A549 (cell line): ENCODE data around the gene HERPUD2. TPM values are rescaled to one million over a fixed set of nuclear protein-coding genes. Genes with fewer than 3 reads are reported as not detected.
"Not testable (repeated sequence)": the region's sequence is repeated elsewhere in the genome, so short reads cannot be mapped to it uniquely, and the experiment has no call there.

ENCODE experiments used
- ATAC-seq, 2 experiments: fragments of 200-7000 bp in 1 of 2; fragments of >200 bp in 1 of 2; cut with Nextera tagmentation in 1 of 2; cut with Tn5 transposase in 1 of 2; 3 replicates each; pipeline versions ENCODE4 v1.8.0 to v1.9.1; 2018 to 2020; ENCODE audit warnings: mild to moderate bottlenecking in 1 of 2, moderate library complexity in 1 of 2
- CTCF ChIA-PET: fragments of 300-600 bp; sonication (Branson Sonifier 250); formaldehyde crosslinking; extraction: SDS; loops from one replicate; lab custom pipeline; 2021; ENCODE audit warnings: antibody characterized with exemption, inconsistent platforms; lab: Yijun Ruan, JAX
- POLR2A ChIA-PET: fragments of 350-600 bp; formaldehyde crosslinking; extraction: SDS; loops from one replicate; lab custom pipeline; 2021; ENCODE audit warnings: antibody characterized with exemption, inconsistent platforms; lab: Yijun Ruan, JAX
- DNase-seq, 2 experiments: peaks; one replicate each; pipeline versions ENCODE4 v3.0.0 to v3.0.0-alpha.2; 2011 to 2016; ENCODE audit warnings: low read depth in 1 of 2, low spot score in 1 of 2
- FAIRE-seq: peaks from 2 replicates; lab custom pipeline; 2011; peaks lifted over from hg19 to GRCh38; lab: Jason Lieb, UNC
- H3K27ac ChIP-seq, 2 experiments: fragments of >200 bp; sonication (Bioruptor Twin); formaldehyde crosslinking; 3 replicates each; pipeline ENCODE4 v1.5.1; 2016 to 2017
- H3K4me1 ChIP-seq: fragments of >200 bp; sonication (Bioruptor Twin); formaldehyde crosslinking; 3 replicates; pipeline ENCODE4 v1.6.1; 2016
- H3K4me2 ChIP-seq: fragments of >200 bp; sonication (Bioruptor Twin); formaldehyde crosslinking; 3 replicates; pipeline ENCODE4 v1.6.1; 2016
- H3K4me3 ChIP-seq: fragments of >200 bp; sonication (Bioruptor Twin); formaldehyde crosslinking; 3 replicates; pipeline ENCODE4 v1.5.1; 2016
- H3K9me3 ChIP-seq: fragments of >200 bp; sonication (Bioruptor Twin); formaldehyde crosslinking; 3 replicates; pipeline ENCODE4 v1.6.1; 2016
- BHLHE40 ChIP-seq: IDR thresholded peaks from 2 replicates; pipeline ENCODE4 v1.6.1; 2012; ENCODE audit warnings: low read depth, low read length, inconsistent platforms
- CHD2 ChIP-seq: fragments of 150-350 bp; IDR thresholded peaks from 2 replicates; pipeline ENCODE4 v1.6.1; 2014; ENCODE audit warnings: low read length; ENCODE audit not compliant: partially characterized antibody
- CHD4 ChIP-seq: fragments of 200-600 bp; sonication (generic); IDR thresholded peaks from 2 replicates; pipeline ENCODE4 v1.6.1; 2016; ENCODE audit warnings: antibody characterized with exemption, mild to moderate bottlenecking, borderline replicate concordance
- EHF ChIP-seq: fragments of 250-450 bp; sonication (Bioruptor Pico); IDR thresholded peaks from 2 replicates; pipeline ENCODE4 v1.5.0; 2020; ENCODE audit warnings: mild to moderate bottlenecking
- EHMT2 ChIP-seq: fragments of 200-600 bp; sonication (generic); IDR thresholded peaks from 2 replicates; pipeline ENCODE4 v1.6.1; 2016; ENCODE audit warnings: antibody characterized with exemption, low read depth, mild to moderate bottlenecking, moderate library complexity
- EP300 ChIP-seq, 2 experiments: fragments of >200 bp; sonication (Bioruptor Twin); formaldehyde crosslinking; IDR thresholded peaks; 2 replicates in 1 of 2; 3 replicates in 1 of 2; pipeline ENCODE4 v1.6.1; 2016 to 2017
- FOXS1 ChIP-seq: fragments of 250-450 bp; sonication (Bioruptor Pico); IDR thresholded peaks from 2 replicates; pipeline ENCODE4 v1.5.0; 2020; ENCODE audit warnings: mild to moderate bottlenecking, moderate library complexity
- GATA3 ChIP-seq: IDR thresholded peaks from 2 replicates; pipeline ENCODE4 v1.6.1; 2012; ENCODE audit warnings: borderline replicate concordance
- HDAC2 ChIP-seq: fragments of 200-600 bp; sonication (generic); IDR thresholded peaks from 2 replicates; pipeline ENCODE4 v1.6.1; 2016
- HOXA7 ChIP-seq: fragments of 250-450 bp; sonication (Bioruptor Pico); IDR thresholded peaks from 2 replicates; pipeline ENCODE4 v1.5.0; 2020; ENCODE audit warnings: mild to moderate bottlenecking, moderate library complexity
- HOXB13 ChIP-seq: fragments of 250-450 bp; sonication (Bioruptor Pico); IDR thresholded peaks from 2 replicates; pipeline ENCODE4 v1.5.0; 2020; ENCODE audit warnings: low read depth, mild to moderate bottlenecking, moderate library complexity
- HOXB5 ChIP-seq: fragments of 250-450 bp; sonication (Bioruptor Pico); IDR thresholded peaks from 2 replicates; pipeline ENCODE4 v1.5.0; 2020; ENCODE audit warnings: mild to moderate bottlenecking, moderate library complexity
- JUN ChIP-seq, 2 experiments: fragments of >200 bp; sonication (Bioruptor Twin); formaldehyde crosslinking; IDR thresholded peaks; 2 replicates in 1 of 2; 3 replicates in 1 of 2; pipeline ENCODE4 v1.6.1; 2016 to 2017
- KDM5A ChIP-seq: fragments of 200-600 bp; sonication (generic); IDR thresholded peaks from 2 replicates; pipeline ENCODE4 v1.6.1; 2016; ENCODE audit warnings: antibody characterized with exemption, mild to moderate bottlenecking
- MAZ ChIP-seq: fragments of 150-350 bp; IDR thresholded peaks from 2 replicates; pipeline ENCODE4 v1.6.1; 2014; ENCODE audit warnings: antibody characterized with exemption, low read depth, low read length, borderline replicate concordance
- MYC ChIP-seq: IDR thresholded peaks from 2 replicates; pipeline ENCODE4 v1.6.1; 2012; ENCODE audit warnings: mild to moderate bottlenecking, inconsistent platforms, low read length, improper control_type of control experiment, borderline replicate concordance
- NFE2L2 ChIP-seq: fragments of 150-350 bp; conservative IDR thresholded peaks from 2 replicates; pipeline ENCODE4 v1.6.1; 2014; ENCODE audit warnings: low read length
- NPAS2 ChIP-seq: fragments of 250-450 bp; sonication (Bioruptor Pico); IDR thresholded peaks from 2 replicates; pipeline ENCODE4 v1.8.0; 2022; ENCODE audit warnings: mild to moderate bottlenecking, moderate library complexity, borderline replicate concordance
- PHF8 ChIP-seq: fragments of 200-600 bp; sonication (generic); IDR thresholded peaks from 2 replicates; pipeline ENCODE4 v1.6.1; 2016; ENCODE audit warnings: low read depth, mild to moderate bottlenecking, antibody characterized with exemption, moderate library complexity, borderline replicate concordance
- POLR2A ChIP-seq: IDR thresholded peaks from 2 replicates; pipeline ENCODE4 v1.6.1; 2012; ENCODE audit warnings: mild to moderate bottlenecking, low read length
- POLR2AphosphoS2 ChIP-seq: conservative IDR thresholded peaks from 2 replicates; pipeline ENCODE4 v1.6.1; 2012; ENCODE audit warnings: low read length, improper control_type of control experiment, inconsistent platforms
- RCOR1 ChIP-seq: fragments of 150-350 bp; IDR thresholded peaks from 2 replicates; pipeline ENCODE4 v1.6.1; 2014; ENCODE audit warnings: antibody characterized with exemption, low read length, low read depth
- RFX5 ChIP-seq: fragments of 450-650 bp; IDR thresholded peaks from 2 replicates; pipeline ENCODE4 v1.7.1; 2014; ENCODE audit warnings: antibody characterized with exemption, mild to moderate bottlenecking, moderate library complexity
- RNF2 ChIP-seq: fragments of 200-600 bp; sonication (generic); IDR thresholded peaks from 2 replicates; pipeline ENCODE4 v1.6.1; 2016; ENCODE audit warnings: low read depth, mild to moderate bottlenecking, antibody characterized with exemption, moderate library complexity, borderline replicate concordance
- TFCP2L1 ChIP-seq: fragments of 250-450 bp; sonication (Bioruptor Pico); IDR thresholded peaks from 2 replicates; pipeline ENCODE4 v1.5.0; 2021; ENCODE audit warnings: mild to moderate bottlenecking
- ZFP36 ChIP-seq: fragments of 450-650 bp; IDR thresholded peaks from 2 replicates; pipeline ENCODE4 v1.6.1; 2014; ENCODE audit warnings: borderline replicate concordance; ENCODE audit not compliant: partially characterized antibody
- ZSCAN20 ChIP-seq: fragments of 250-450 bp; sonication (Bioruptor Pico); IDR thresholded peaks from 2 replicates; pipeline ENCODE4 v1.8.0; 2022; ENCODE audit warnings: mild to moderate bottlenecking, moderate library complexity
- WGBS: methylation state at CpG from one replicate; pipeline ENCODE4 v1.1.6; 2017; ENCODE audit errors: missing lambda C conversion rate; 5-methylcytosine and 5-hydroxymethylcytosine counted together
- polyA plus RNA-seq, 4 experiments: library from polyadenylated mRNA; depleted of rRNA in 3 of 4; stranded (reverse); fragments of >200 nt; fragmentation: RNase III in 1 of 4; extraction: RNeasy Plus Mini Kit Qiagen cat#74134 plus additional on column Dnase treatment in 1 of 4; gene quantifications; 2 replicates in 3 of 4; 3 replicates in 1 of 4; pipeline ENCODE4 v1.2.3, GENCODE V29; 2011 to 2017
- TF ChIP-seq, protein P1 (sequence below): fragments of >200 bp; sonication (Bioruptor Twin); formaldehyde crosslinking; IDR thresholded peaks from 2 replicates; pipeline ENCODE4 v1.6.1; 2016
- TF ChIP-seq, protein P2 (sequence below): fragments of >200 bp; sonication (Bioruptor Twin); formaldehyde crosslinking; IDR thresholded peaks from 3 replicates; pipeline ENCODE4 v1.5.1; 2016

HERPUD2 gene
- polyA plus RNA-seq, 2 of the 4 experiments (the other 2 are of a cell fraction): 13.2 to 34.8 TPM

DNA sequence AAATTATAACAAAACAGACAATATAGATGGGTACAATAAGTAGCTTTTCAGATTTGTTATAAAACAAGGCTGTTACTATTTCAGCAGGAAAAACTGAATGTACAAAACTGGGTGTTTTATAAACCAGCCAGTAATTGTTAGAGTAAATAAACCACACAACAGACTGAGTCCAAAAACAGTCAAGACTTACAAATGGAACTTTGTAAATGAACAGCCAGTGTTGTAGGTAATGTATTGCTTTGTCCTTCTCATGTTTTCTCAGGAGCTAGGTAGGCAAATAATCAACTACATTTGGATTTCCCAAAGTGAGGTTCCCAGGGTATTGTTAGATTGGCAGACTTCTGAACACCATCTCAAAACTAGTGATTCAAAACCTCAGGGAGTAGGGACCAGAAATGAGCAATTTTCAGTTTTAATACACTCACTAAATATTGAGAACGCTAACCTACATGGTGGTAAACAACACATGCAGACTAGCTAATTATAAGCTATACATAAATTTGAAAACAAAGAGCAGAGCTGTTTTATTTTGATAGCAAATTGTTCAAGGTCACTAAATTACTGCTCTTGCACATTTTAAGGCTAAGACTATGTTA is 36.2 kb downstream of the HERPUD2 start:
- DNase-seq (no peak), ATAC-seq (no peak), FAIRE-seq (peak; percentile 79)
- H3K27ac ChIP-seq: no peak overlapping the region
- H3K4me1 ChIP-seq: no peaks in the 10 kb centered on the region
- H3K9me3 ChIP-seq: no peaks in the 10 kb centered on the region
- 92% methylated on average over 1 of the region's 1 CpG for WGBS
- no peak overlapping the region for H3K4me2 ChIP-seq
- TF ChIP-seq TFCP2L1 (CRISPR knock-in tag) (no peak), FOXS1 (CRISPR knock-in tag) (no peak), ZFP36 (no peak), JUN (IDR thresholded peaks at IDR 0.05) (no peak), MAZ (no peak), NFE2L2 (no peak), BHLHE40 (no peak), HDAC2 (no peak), EP300 (IDR thresholded peaks at IDR 0.05) (no peak), EHMT2 (no peak), RFX5 (no peak), KDM5A (no peak), HOXA7 (no peak), POLR2AphosphoS2 (no peak), RCOR1 (no peak)
- CTCF ChIA-PET: interaction anchor here (1.3 kb wide), 1 partner anchor 34 kb away, joined by 3 read pairs; no protein-coding TSS in a partner anchor
- POLR2A ChIA-PET: no interaction called here
- H3K4me3 ChIP-seq: no peak overlapping the region

DNA sequence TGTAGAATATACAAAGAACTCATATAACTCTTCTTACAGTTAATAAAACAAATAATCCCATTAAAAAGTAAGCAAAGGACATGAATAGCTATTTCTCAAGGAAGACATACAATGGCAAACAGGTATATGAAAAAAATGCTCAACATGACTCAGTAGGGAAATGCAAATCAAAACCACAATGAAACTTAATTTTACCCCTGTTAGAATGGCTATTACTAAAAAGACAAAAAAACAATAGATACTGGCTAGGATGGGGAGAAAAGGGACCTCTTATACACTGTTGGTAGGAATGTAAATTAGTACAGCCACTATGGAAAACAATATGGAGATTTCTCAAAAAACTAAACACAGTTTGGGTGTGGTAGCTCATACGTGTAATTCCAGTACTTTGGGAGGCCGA is 37.8 kb downstream of the HERPUD2 start:
- Histone ChIP-seq H3K4me2 (no peak overlapping the region), H3K9me3 (no peaks in the 10 kb centered on the region), H3K4me3 (no peak overlapping the region), H3K4me1 (no peaks in the 10 kb centered on the region), H3K27ac (no peak overlapping the region)
- 71% methylated on average over 2 of the region's 2 CpGs for WGBS
- ATAC-seq (no peak), DNase-seq (no peak), FAIRE-seq (no peak)
- no peak for TF ChIP-seq MYC
- TF ChIP-seq POLR2A: no peak
- TF ChIP-seq, protein P1, sequence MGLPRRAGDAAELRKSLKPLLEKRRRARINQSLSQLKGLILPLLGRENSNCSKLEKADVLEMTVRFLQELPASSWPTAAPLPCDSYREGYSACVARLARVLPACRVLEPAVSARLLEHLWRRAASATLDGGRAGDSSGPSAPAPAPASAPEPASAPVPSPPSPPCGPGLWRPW: no peak
- no peak for TF ChIP-seq PHF8
- TF ChIP-seq NFE2L2: no peak
- TF ChIP-seq HOXB5 (CRISPR knock-in tag): no peak
- TF ChIP-seq EHF (CRISPR knock-in tag): no peak
- no peak for TF ChIP-seq KDM5A
- no peak for TF ChIP-seq RNF2
- TF ChIP-seq EP300 (IDR thresholded peaks at IDR 0.05): no peak
- CTCF ChIA-PET: interaction anchor here (1.3 kb wide), 1 partner anchor 33 kb away, joined by 3 read pairs; no protein-coding TSS in a partner anchor
- POLR2A ChIA-PET: no interaction called here

DNA sequence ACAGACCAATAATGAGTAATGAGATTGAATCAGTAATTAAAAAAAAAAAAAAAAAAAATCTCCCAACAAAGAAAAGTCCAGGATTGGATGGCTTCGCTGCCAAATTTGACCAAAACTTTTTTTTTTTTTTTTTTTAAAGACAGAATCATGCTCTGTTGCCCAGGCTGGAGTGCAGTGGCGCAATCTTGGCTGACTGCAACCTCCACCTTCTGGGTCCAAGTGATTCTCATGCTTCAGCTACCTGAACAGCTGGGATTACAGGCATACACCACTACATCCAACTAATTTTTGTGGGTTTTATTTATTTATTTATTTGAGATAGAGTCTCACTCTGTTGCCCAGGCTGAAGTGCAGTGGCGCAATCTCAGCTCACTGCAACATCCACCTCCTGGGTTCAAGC is 40.4 kb downstream of the HERPUD2 start:
- H3K4me1 ChIP-seq, ATAC-seq, H3K4me2 ChIP-seq, H3K9me3 ChIP-seq, H3K4me3 ChIP-seq, FAIRE-seq, H3K27ac ChIP-seq, POLR2A ChIA-PET, DNase-seq: not testable (repeated sequence)
- CTCF ChIA-PET: interaction anchor here (1.1 kb wide), 1 partner anchor 8 kb away, joined by 4 read pairs; no protein-coding TSS in a partner anchor
- WGBS: 92% methylated on average over 3 of the region's 3 CpGs

DNA sequence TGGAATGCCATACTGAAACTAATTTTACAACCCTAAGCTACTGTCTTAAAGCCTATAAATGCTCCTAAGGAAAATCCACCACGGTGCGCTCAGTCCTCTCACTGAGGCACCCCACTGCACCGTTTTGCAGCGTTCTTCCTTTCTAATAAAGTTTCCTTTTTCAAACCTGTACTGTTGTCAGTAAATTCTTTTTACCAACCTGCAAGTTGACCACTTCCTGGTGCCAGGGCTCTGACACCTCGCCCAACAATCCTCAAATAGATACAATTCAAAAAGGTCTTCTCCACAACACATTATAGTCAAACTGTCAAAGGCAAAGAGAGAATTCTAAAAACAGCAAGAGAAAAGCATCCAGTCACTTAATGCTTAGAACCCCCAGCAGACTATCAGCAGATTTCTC is 42.8 kb downstream of the HERPUD2 start:
- TF ChIP-seq GATA3 (no peak), EHMT2 (no peak), ZSCAN20 (no peak), NPAS2 (no peak), CHD2 (no peak), HOXB13 (CRISPR knock-in tag) (no peak), CHD4 (no peak), FOXS1 (CRISPR knock-in tag) (no peak), EHF (CRISPR knock-in tag) (no peak)
- TF ChIP-seq, protein P2, sequence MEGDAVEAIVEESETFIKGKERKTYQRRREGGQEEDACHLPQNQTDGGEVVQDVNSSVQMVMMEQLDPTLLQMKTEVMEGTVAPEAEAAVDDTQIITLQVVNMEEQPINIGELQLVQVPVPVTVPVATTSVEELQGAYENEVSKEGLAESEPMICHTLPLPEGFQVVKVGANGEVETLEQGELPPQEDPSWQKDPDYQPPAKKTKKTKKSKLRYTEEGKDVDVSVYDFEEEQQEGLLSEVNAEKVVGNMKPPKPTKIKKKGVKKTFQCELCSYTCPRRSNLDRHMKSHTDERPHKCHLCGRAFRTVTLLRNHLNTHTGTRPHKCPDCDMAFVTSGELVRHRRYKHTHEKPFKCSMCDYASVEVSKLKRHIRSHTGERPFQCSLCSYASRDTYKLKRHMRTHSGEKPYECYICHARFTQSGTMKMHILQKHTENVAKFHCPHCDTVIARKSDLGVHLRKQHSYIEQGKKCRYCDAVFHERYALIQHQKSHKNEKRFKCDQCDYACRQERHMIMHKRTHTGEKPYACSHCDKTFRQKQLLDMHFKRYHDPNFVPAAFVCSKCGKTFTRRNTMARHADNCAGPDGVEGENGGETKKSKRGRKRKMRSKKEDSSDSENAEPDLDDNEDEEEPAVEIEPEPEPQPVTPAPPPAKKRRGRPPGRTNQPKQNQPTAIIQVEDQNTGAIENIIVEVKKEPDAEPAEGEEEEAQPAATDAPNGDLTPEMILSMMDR: no peak
- DNase-seq (no peak), ATAC-seq (no peak), FAIRE-seq (no peak)
- H3K9me3 ChIP-seq: no peaks in the 10 kb centered on the region
- H3K4me1 ChIP-seq: peaks cover 4% of the 10 kb centered on the region; the same call in 2 of the 3 replicates
- H3K4me2 ChIP-seq: no peak overlapping the region
- ChIA-PET POLR2A (no interaction called here), CTCF (no interaction called here)
- no peak overlapping the region for H3K27ac ChIP-seq
- no peak overlapping the region for H3K4me3 ChIP-seq
- WGBS: 94% methylated on average over 5 of the region's 5 CpGs
